ENCODE results near the gene WDFY3. TPM values are rescaled to one million over a fixed set of nuclear protein-coding genes. Genes with fewer than 3 reads are reported as not detected.

Gene WDFY3
- polyA plus RNA-seq, 2 of the 4 experiments (the other 2 are of a cell fraction): 6.6 to 25.1 TPM

DNA sequence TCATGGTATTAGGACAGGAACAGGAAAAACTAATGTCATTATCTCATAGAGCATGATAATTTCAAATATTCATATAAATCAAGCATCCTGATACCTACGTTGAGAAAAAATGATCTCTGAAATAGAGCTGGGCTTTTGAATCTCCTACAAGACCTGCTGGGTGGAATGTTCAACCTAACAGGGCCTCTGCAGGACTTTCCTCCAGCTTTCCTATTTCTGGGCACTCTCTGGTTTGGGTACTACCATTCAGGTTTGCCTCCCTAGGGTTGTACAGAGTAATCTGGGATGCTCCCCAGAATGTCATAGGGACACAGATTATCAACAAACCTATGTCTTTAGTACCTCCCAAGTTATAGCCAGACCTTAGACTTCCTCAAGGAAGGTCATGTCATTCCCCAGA, 274.7 kb downstream of the WDFY3 start (continued):
- no peak for TF ChIP-seq KDM5A (IDR thresholded peaks at IDR 0.05)
- TF ChIP-seq, protein P1, sequence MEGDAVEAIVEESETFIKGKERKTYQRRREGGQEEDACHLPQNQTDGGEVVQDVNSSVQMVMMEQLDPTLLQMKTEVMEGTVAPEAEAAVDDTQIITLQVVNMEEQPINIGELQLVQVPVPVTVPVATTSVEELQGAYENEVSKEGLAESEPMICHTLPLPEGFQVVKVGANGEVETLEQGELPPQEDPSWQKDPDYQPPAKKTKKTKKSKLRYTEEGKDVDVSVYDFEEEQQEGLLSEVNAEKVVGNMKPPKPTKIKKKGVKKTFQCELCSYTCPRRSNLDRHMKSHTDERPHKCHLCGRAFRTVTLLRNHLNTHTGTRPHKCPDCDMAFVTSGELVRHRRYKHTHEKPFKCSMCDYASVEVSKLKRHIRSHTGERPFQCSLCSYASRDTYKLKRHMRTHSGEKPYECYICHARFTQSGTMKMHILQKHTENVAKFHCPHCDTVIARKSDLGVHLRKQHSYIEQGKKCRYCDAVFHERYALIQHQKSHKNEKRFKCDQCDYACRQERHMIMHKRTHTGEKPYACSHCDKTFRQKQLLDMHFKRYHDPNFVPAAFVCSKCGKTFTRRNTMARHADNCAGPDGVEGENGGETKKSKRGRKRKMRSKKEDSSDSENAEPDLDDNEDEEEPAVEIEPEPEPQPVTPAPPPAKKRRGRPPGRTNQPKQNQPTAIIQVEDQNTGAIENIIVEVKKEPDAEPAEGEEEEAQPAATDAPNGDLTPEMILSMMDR (IDR thresholded peaks at IDR 0.05): no peak
- TF ChIP-seq, protein P2, sequence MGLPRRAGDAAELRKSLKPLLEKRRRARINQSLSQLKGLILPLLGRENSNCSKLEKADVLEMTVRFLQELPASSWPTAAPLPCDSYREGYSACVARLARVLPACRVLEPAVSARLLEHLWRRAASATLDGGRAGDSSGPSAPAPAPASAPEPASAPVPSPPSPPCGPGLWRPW (IDR thresholded peaks at IDR 0.05): no peak
- no peak for TF ChIP-seq CBX2 (IDR thresholded peaks at IDR 0.05; ENCODE audit: borderline replicate concordance, low read depth)
- TF ChIP-seq SREBF2 (IDR thresholded peaks at IDR 0.05): no peak

DNA sequence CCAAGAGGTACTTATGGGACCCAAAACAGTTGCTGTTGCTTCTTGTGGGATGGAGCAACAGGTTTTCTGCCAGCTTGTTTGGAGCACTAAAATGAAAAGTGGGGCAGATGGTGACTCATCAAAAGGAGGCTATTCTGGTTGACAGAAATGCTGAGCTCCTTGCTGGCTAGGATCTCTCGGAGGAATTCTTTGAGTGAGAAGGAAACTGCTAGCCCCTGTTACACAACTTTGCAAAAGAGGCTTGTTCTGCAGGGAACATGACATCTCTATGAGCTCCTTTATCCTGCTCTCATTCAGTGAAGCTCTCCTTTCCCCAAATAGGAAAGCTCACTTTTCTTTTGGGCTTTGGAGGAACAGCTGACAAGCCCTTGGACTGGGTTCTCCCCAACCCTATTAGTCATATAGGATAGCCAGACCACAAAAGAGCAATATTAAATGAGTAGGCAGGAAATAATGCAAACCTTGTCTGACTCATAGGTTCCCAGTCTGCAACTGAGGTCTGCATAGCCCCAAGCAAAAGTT, 275.3 kb downstream of the WDFY3 start:
- Histone ChIP-seq H3K27ac (peak overlapping the region; percentile 46 to 73; a peak in 5 of 6 replicates), H3K4me1 (peaks cover 19% of the 10 kb centered on the region), H3K4me3 (no peak overlapping the region), H3K9me3 (no peaks in the 10 kb centered on the region), H3K4me2 (peak overlapping the region; percentile 64)
- DNase-seq (ENCODE audit: low read depth in 1 of 2, low spot score in 1 of 2) (peak; percentile 31 to 40), ATAC-seq (peak; percentile 85 to 94), FAIRE-seq (no peak)
- 19% methylated on average over 1 of the region's 1 CpG for WGBS (ENCODE audit: missing lambda C conversion rate)
- POLR2A ChIA-PET: no interaction called here
- CTCF ChIA-PET: interaction anchor here (0.9 kb wide), 1 partner anchor 280 kb away, joined by 3 read pairs; no protein-coding TSS in a partner anchor
- TF ChIP-seq, protein P3, sequence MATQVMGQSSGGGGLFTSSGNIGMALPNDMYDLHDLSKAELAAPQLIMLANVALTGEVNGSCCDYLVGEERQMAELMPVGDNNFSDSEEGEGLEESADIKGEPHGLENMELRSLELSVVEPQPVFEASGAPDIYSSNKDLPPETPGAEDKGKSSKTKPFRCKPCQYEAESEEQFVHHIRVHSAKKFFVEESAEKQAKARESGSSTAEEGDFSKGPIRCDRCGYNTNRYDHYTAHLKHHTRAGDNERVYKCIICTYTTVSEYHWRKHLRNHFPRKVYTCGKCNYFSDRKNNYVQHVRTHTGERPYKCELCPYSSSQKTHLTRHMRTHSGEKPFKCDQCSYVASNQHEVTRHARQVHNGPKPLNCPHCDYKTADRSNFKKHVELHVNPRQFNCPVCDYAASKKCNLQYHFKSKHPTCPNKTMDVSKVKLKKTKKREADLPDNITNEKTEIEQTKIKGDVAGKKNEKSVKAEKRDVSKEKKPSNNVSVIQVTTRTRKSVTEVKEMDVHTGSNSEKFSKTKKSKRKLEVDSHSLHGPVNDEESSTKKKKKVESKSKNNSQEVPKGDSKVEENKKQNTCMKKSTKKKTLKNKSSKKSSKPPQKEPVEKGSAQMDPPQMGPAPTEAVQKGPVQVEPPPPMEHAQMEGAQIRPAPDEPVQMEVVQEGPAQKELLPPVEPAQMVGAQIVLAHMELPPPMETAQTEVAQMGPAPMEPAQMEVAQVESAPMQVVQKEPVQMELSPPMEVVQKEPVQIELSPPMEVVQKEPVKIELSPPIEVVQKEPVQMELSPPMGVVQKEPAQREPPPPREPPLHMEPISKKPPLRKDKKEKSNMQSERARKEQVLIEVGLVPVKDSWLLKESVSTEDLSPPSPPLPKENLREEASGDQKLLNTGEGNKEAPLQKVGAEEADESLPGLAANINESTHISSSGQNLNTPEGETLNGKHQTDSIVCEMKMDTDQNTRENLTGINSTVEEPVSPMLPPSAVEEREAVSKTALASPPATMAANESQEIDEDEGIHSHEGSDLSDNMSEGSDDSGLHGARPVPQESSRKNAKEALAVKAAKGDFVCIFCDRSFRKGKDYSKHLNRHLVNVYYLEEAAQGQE (IDR thresholded peaks at IDR 0.05): no peak
- TF ChIP-seq FOSL2 (IDR thresholded peaks at IDR 0.05) (peak; percentile 31; the same call in 1 of the 2 replicates), FOSL2 (CRISPR knock-in tag; IDR thresholded peaks at IDR 0.05) (peak; percentile 44), HEYL (CRISPR knock-in tag; IDR thresholded peaks at IDR 0.05) (no peak), RCOR1 (IDR thresholded peaks at IDR 0.05; ENCODE audit: low read depth, low read length) (no peak), JUNB (IDR thresholded peaks at IDR 0.05) (peak; percentile 77), KDM5A (IDR thresholded peaks at IDR 0.05) (no peak)

DNA sequence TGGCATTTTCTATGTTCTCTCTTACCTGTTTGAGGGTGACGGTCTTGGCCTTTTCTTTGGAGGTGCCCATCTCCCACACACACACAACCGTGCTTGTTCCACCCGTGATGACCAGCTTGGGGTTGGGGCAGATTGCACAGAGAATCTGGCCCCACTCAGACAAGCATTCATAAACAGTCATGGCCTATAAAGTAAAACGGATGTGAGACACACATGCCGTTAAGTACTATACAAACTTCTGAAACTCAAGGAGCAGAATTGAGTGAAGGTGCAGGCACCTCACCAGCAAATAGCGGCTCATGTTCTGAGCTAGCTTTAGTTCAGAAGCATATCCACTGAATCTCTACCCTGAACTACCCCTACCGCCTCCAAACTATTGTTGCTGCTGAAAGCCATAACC, 276.0 kb downstream of the WDFY3 start:
- no peak overlapping the region for H3K4me3 ChIP-seq
- H3K27ac ChIP-seq: peak overlapping the region; percentile 46 to 73; a peak in 4 of 6 replicates
- FAIRE-seq (no peak), DNase-seq (ENCODE audit: low read depth in 1 of 2, low spot score in 1 of 2) (no peak), ATAC-seq (no peak)
- TF ChIP-seq CHD4 (IDR thresholded peaks at IDR 0.05; ENCODE audit: borderline replicate concordance) (no peak), MAFK (IDR thresholded peaks at IDR 0.05; ENCODE audit: partially characterized antibody) (no peak), RFX5 (IDR thresholded peaks at IDR 0.05) (no peak), ESRRA (IDR thresholded peaks at IDR 0.05; ENCODE audit: borderline replicate concordance, low read length) (no peak), HOXA7 (CRISPR knock-in tag; IDR thresholded peaks at IDR 0.05) (no peak), FOXS1 (CRISPR knock-in tag; IDR thresholded peaks at IDR 0.05) (no peak), ZC3H11A (IDR thresholded peaks at IDR 0.05) (no peak), JUN (IDR thresholded peaks at IDR 0.05) (no peak), POLR2AphosphoS2 (conservative IDR thresholded peaks at IDR 0.05; ENCODE audit: low read length) (no peak), FOSL2 (IDR thresholded peaks at IDR 0.05) (no peak), FOSL2 (CRISPR knock-in tag; IDR thresholded peaks at IDR 0.05) (no peak), HEYL (CRISPR knock-in tag; IDR thresholded peaks at IDR 0.05) (no peak), EP300 (IDR thresholded peaks at IDR 0.05) (no peak)
- TF ChIP-seq, protein P1 (IDR thresholded peaks at IDR 0.05): no peak
- TF ChIP-seq, protein P4, sequence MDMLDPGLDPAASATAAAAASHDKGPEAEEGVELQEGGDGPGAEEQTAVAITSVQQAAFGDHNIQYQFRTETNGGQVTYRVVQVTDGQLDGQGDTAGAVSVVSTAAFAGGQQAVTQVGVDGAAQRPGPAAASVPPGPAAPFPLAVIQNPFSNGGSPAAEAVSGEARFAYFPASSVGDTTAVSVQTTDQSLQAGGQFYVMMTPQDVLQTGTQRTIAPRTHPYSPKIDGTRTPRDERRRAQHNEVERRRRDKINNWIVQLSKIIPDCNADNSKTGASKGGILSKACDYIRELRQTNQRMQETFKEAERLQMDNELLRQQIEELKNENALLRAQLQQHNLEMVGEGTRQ (IDR thresholded peaks at IDR 0.05): no peak
- peak overlapping the region; percentile 64 for H3K4me2 ChIP-seq
- ChIA-PET CTCF (interaction anchor here (0.6 to 0.9 kb wide), 2 partner anchors 60 to 280 kb away, joined by 3 read pairs; no protein-coding TSS in a partner anchor), POLR2A (no interaction called here)
- peaks cover 19% of the 10 kb centered on the region for H3K4me1 ChIP-seq
- WGBS (ENCODE audit: missing lambda C conversion rate): 93% methylated on average over 7 of the region's 7 CpGs
- no peaks in the 10 kb centered on the region for H3K9me3 ChIP-seq
